ENCODE data around the gene BRAF.

Gene BRAF

GRCh38 chr7:140866926-140867325 lies 57.8 kb downstream of the BRAF start:
- TF ChIP-seq CTCF (IDR thresholded peaks at IDR 0.05; ENCODE audit: insufficient read depth, low read depth, low read length, missing control alignments): no peak
- no peak overlapping the region for H3K4me3 ChIP-seq (ENCODE audit: low read length)
- DNase-seq (ENCODE audit: low read depth): peak; percentile 14

- no peak for TF ChIP-seq CTCF (IDR thresholded peaks at IDR 0.05; ENCODE audit: insufficient read depth, low read depth, low read length, missing control alignments)
- H3K4me3 ChIP-seq (ENCODE audit: low read length): no peak overlapping the region
- DNase-seq (ENCODE audit: low read depth): no peak
These were observed 60.0 kb downstream of the BRAF start for GRCh38 chr7:140864732-140865131.

- no peak for DNase-seq (ENCODE audit: low read depth)
- no peak for TF ChIP-seq CTCF (IDR thresholded peaks at IDR 0.05; ENCODE audit: insufficient read depth, low read depth, low read length, missing control alignments)
These were observed 60.9 kb downstream of the BRAF start for GRCh38 chr7:140863867-140864266.

GRCh38 chr7:140863184-140863583 lies 61.5 kb downstream of the BRAF start:
- no peak overlapping the region for H3K4me3 ChIP-seq (ENCODE audit: low read length)
- no peak for DNase-seq (ENCODE audit: low read depth)
- no peak for TF ChIP-seq CTCF (IDR thresholded peaks at IDR 0.05; ENCODE audit: insufficient read depth, low read depth, low read length, missing control alignments)

More at GRCh38 chr7:140863867-140864266, 60.9 kb downstream of the BRAF start:
- no peak overlapping the region for H3K4me3 ChIP-seq (ENCODE audit: low read length)

- no peak for TF ChIP-seq CTCF (IDR thresholded peaks at IDR 0.05; ENCODE audit: insufficient read depth, low read depth, low read length, missing control alignments)
- H3K4me3 ChIP-seq (ENCODE audit: low read length): no peak overlapping the region
- no peak for DNase-seq (ENCODE audit: low read depth)
These were observed 67.7 kb downstream of the BRAF start for GRCh38 chr7:140857048-140857447.

- no peak for DNase-seq (ENCODE audit: low read depth)
- no peak for TF ChIP-seq CTCF (IDR thresholded peaks at IDR 0.05; ENCODE audit: insufficient read depth, low read depth, low read length, missing control alignments)
- no peak overlapping the region for H3K4me3 ChIP-seq (ENCODE audit: low read length)
These were observed 83.5 kb downstream of the BRAF start for GRCh38 chr7:140841166-140841715.

GRCh38 chr7:140831724-140832123 lies 93.0 kb downstream of the BRAF start:
- DNase-seq (ENCODE audit: low read depth): no peak
- TF ChIP-seq CTCF (IDR thresholded peaks at IDR 0.05; ENCODE audit: insufficient read depth, low read depth, low read length, missing control alignments): no peak
- no peak overlapping the region for H3K4me3 ChIP-seq (ENCODE audit: low read length)
